Urothelium cell line (cell line): ENCODE data around the gene SNAPC5.
"Not testable (repeated sequence)": the region's sequence is repeated elsewhere in the genome, so short reads cannot be mapped to it uniquely, and the experiment has no call there.

Source experiments
- DNase-seq: peaks from one replicate; pipeline ENCODE4 v3.0.0; 2011; ENCODE audit warnings: low spot score, mixed read lengths
- FAIRE-seq: peaks from 2 replicates; lab custom pipeline; 2011; peaks lifted over from hg19 to GRCh38; lab: Jason Lieb, UNC

Gene SNAPC5

DNA sequence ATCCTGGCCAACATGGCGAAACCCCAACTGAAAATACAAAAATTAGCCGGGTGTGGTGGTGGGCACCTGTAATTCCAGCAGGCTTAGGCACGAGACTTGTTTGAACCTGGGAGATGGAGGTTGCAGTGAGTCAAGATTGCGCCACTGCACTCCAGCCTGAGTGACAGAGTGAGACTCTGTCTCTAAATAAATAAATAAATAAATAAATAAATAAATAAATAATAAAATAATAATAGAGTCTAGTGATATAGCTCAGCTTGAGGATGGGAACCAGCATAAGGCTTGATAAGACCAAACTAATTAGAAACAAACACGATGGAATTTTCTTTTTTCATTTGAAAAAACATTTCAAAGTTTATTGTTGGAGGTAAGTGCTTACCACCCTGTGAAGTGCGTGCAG is 36.3 kb downstream of the SNAPC5 start:
- not testable (repeated sequence) for FAIRE-seq

DNA sequence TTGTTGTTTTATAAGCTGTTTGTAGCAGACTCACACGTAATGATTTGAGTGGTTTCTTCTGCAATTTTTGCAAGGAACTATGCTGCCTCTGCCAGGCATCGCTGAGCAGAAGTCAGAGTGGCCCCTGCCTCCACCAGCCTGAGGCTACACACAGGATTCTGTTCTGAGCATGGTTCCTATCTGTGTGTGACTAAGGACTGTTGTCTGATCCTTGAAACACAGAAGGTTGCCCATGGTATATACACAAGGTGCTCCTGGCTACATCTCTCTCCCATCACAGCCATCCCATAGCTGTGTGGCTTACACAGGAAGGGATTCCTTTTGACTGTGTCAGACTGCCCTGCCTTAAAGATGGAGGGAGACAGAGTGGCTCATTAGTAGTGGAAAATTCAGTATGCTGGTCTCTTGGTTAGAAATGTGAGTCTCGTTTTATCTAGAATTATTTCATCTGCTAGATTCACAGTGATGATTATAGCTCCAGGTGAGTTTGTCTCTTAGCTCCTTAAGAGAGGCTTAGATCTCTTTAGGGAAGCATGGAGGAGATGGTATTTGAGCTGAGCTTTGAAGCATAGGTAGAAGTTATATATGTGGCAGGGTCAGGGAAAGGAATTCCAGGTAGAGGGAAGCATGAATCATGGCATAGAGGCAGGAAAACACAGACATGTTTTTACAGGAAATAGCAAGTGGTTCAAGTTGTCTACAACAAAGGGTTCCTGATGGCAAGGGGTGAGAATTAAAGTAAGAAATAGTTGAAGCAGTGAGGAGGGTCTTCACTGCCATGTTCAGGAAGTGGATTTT is 37.5 kb downstream of the SNAPC5 start:
- FAIRE-seq: no peak
- DNase-seq: peak; percentile 47

More for the DNA sequence above, 36.3 kb downstream of the SNAPC5 start:
- not testable (repeated sequence) for DNase-seq

DNA sequence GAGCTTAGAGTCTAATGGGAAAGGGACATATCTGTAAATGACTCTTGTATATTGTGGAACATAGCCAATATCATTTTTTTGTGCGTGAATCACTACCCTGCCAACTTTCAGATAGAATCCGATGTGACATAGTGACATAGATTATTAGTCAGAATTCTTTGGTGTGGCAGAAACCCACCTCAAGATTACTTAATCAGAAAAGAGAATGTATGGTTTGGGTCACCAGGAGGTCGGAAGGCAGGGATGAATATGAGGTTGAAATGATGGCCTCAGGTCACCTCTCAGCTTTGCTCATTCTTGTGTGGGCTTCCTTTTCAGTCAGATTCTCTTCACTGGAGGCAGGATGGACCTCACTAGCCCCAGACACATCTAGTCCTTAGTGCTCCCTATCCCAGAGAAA is 41.4 kb downstream of the SNAPC5 start:
- DNase-seq (no peak), FAIRE-seq (no peak)

DNA sequence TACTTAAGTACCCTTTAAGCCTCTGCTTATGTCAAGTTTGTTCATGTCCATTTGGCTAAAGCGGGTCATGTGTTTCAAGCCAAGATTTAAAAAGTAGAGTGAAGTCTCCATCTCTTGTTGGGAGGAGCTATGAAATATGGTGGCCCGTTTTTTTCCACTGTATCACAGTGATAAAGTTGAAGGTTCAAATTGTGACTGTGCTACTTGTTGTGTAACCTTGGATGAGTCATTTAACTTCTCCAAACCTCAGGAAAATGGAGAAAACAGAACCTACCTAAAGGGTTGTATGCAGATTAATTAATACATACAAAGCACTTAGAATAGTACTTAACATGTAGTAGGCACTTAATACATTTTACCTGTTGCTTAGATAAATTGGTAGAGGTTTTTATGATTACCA is 43.4 kb downstream of the SNAPC5 start:
- no peak for FAIRE-seq
- no peak for DNase-seq

- FAIRE-seq (no peak), DNase-seq (no peak)
Measured at GRCh38 chr15:66452971-66453580, 44.5 kb downstream of the SNAPC5 start.

DNA sequence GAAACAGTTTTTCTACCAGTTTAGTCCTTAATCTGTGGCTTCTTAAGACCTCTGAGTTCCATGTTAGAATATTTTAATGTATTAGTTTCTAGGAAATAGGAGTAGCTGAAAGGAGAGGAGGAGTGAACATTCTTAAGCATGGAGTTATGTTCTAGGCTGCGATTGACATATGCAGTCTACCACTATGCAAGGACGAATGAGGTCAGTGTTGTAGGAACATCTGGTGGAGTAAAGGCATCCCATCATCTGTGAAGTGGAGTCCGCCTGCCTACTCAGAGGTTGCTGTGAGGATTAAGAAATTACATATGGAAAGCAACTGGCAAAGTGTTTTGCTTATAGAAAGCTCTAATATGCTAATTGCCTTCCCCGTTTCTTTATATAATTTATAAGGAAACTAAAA is 45.1 kb downstream of the SNAPC5 start:
- no peak for FAIRE-seq

More for the DNA sequence above, 45.1 kb downstream of the SNAPC5 start:
- no peak for DNase-seq
